Ovary (tissue), 3 donors: ENCODE measurements around the gene CCDC91.

Source experiments
- CTCF ChIP-seq, 3 donors: fragments of 450-650 bp in 2 of 3; fragments of 200-600 bp in 1 of 3; IDR thresholded peaks; one replicate each; pipeline versions ENCODE4 v1.5.1 to v1.8.0; 2016 to 2022; ENCODE audit warnings: antibody characterized with exemption in 3 of 3, mild to moderate bottlenecking in 1 of 3
- POLR2A ChIP-seq: fragments of 450-650 bp; IDR thresholded peaks from one replicate; pipeline ENCODE4 v1.6.1; 2017; ENCODE audit warnings: antibody characterized with exemption, mild to moderate bottlenecking, moderate library complexity
- donor health status: DM: no; HTN: no; CAD: no.

GRCh38 chr12:28558250-28558649, 368.0 kb downstream of the CCDC91 start:
- no peak for TF ChIP-seq CTCF (IDR thresholded peaks at IDR 0.05)
- TF ChIP-seq POLR2A = no peak
